Heart right ventricle (tissue), 16 donors: ENCODE measurements around the gene ANKRD52. TPM values are rescaled to one million over a fixed set of nuclear protein-coding genes. Genes with fewer than 3 reads are reported as not detected.

Experiments used
- ATAC-seq, 8 donors: fragments of 200-7000 bp; cut with Tn5 transposase; one replicate each; pipeline ENCODE4 v1.9.1; 2020; ENCODE audit warnings: mild to moderate bottlenecking in 8 of 8, moderate library complexity in 8 of 8, moderate number of reproducible peaks in 1 of 8
- DNase-seq, 2 donors: peaks; one replicate each; pipeline ENCODE4 v3.0.0-alpha.2; 2020
- H3K27ac ChIP-seq, 10 donors: fragments of 200-600 bp; sonication (generic) in 2 of 10; one replicate each; pipeline versions ENCODE4 v1.5.0 to v1.8.0; 2020 to 2022; ENCODE audit warnings: mild to moderate bottlenecking in 3 of 10
- H3K27me3 ChIP-seq, 7 donors: fragments of 200-600 bp; one replicate each; pipeline ENCODE4 v1.8.0; 2021 to 2022; ENCODE audit warnings: mild to moderate bottlenecking in 2 of 7
- H3K36me3 ChIP-seq, 9 donors: fragments of 200-600 bp; sonication (generic) in 1 of 9; one replicate each; pipeline versions ENCODE4 v1.5.0 to v1.8.0; 2020 to 2022; ENCODE audit warnings: mild to moderate bottlenecking in 2 of 9
- H3K4me1 ChIP-seq, 9 donors: fragments of 200-600 bp; sonication (generic) in 1 of 9; one replicate each; pipeline versions ENCODE4 v1.5.0 to v1.8.0; 2020 to 2022; ENCODE audit warnings: mild to moderate bottlenecking in 4 of 9
- H3K4me3 ChIP-seq, 10 donors: fragments of 200-600 bp; sonication (generic) in 2 of 10; one replicate each; pipeline versions ENCODE4 v1.5.0 to v1.8.0; 2020 to 2022; ENCODE audit warnings: mild to moderate bottlenecking in 7 of 10, moderate library complexity in 2 of 10
- H3K9me3 ChIP-seq, 11 donors: fragments of 200-600 bp in 10 of 11; sonication (generic) in 2 of 11; one replicate each; pipeline versions ENCODE4 v1.5.0 to v1.8.0; 2013 to 2022; ENCODE audit warnings: mild to moderate bottlenecking in 2 of 11, control low read depth in 1 of 11, moderate library complexity in 1 of 11
- CTCF ChIP-seq, 9 donors: fragments of 200-600 bp; sonication (generic) in 2 of 9; IDR thresholded peaks; one replicate each; pipeline versions ENCODE4 v1.5.0 to v1.8.0; 2021 to 2022; ENCODE audit warnings: antibody characterized with exemption in 9 of 9, mild to moderate bottlenecking in 5 of 9, moderate library complexity in 1 of 9
- WGBS, 2 donors: extraction: QIAGEN DNeasy Blood & Tissue Kit; methylation state at CpG; one replicate each; pipeline ENCODE4 v1.1.7; 2013; ENCODE audit warnings: inconsistent platforms in 1 of 2; 5-methylcytosine and 5-hydroxymethylcytosine counted together
- intact Hi-C, 10 donors: fragments of 100-400 bp; cut with DNase I; formaldehyde crosslinking; loops; one replicate each; pipeline versions ENCODE4 v1.11.1 to v1.14.2; 2022
- polyA plus RNA-seq, 2 donors: library from polyadenylated mRNA; stranded (reverse); fragments of 200-250 nt; gene quantifications; one replicate each; pipeline ENCODE4 v1.2.3, GENCODE V29; 2013
- total RNA-seq, 10 donors: library from RNA; stranded (reverse); fragmentation: NEBNext Ultra II Directional in 3 of 10; extraction: Animal tissue kit (Norgen Biotek cat#: 25700) in 3 of 10; gene quantifications; one replicate each; pipeline versions ENCODE4 v1.2.1 to v1.2.4, GENCODE V29; 2021 to 2023
- donor health status: Arrhythmogenic right ventricular cardiomyopathy.
- donor health status: ischemic (EF 13 %, LVEDD 7.1; RV severe dilation, severe dysfunction).
- donor health status: healthy with polysubstance abuse.
- donor health status: DM: no; HTN: yes; CAD: no.
- donor health status: DM: no; HTN: no; CAD: no.
- donor health status: ischemic (EF 25% LVEDD 6.9; RV normal size, moderate dysfunction).
- donor health status: ischemic (EF 25% LVEDD 5.7; RV mildly dilated, moderate dysfunction).
- donor health status: healthy.
- donor health status: DM: yes; HTN: yes; CAD: no.
- donor health status: Ischemic cardiomyopathy.
- donor health status: ischemic (EF 35%, LVEDD 5.7; RV mildly dilated, moderate dysfunction).
- donor health status: nonischemic (EF 11% LVEDD 7.7; RV severe dilation, severe dysfunction).
- donor health status: DM: yes; HTN: yes; CAD: no.
- donor health status: PGD.
- donor health status: ischemic (EF 29% LVEDD 5.4; RV normal size, mild dysfunction).
- donor health status: nonischemic (EF 23%, LVEDD 6.1; RV moderate dilation, normal function).

ANKRD52 gene
- total and polyA plus RNA-seq, 12 donors = 10.2 to 30.9 (median 24.6) TPM

DNA sequence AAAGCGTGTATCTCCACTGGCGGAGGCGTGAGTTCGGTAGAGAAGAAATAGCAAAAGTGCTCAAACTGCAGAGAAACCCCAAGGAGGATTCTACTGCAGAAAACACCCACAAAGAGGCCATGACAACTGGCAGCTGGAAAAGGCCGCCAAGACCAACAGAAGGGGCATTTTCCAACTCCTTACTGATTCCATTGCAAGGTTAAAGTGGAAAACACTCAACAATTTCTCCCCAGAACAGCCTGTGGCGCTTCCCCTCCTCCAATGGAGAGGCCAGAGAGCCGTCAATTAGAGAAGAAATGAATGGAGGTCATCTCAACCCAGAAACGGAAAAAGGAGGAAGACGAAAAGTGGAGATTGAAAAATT, 618 bp upstream of the ANKRD52 start:
- no peak for TF ChIP-seq CTCF (IDR thresholded peaks at IDR 0.05)
- intact Hi-C loops = loop anchor here in 3 of 10 donors (5.0 kb wide), 2 partner anchors 37 to 52 kb away; partner anchors contain the start of genes NABP2 (in 2 of the 3) and RNF41 (in 2 of the 3)

DNA sequence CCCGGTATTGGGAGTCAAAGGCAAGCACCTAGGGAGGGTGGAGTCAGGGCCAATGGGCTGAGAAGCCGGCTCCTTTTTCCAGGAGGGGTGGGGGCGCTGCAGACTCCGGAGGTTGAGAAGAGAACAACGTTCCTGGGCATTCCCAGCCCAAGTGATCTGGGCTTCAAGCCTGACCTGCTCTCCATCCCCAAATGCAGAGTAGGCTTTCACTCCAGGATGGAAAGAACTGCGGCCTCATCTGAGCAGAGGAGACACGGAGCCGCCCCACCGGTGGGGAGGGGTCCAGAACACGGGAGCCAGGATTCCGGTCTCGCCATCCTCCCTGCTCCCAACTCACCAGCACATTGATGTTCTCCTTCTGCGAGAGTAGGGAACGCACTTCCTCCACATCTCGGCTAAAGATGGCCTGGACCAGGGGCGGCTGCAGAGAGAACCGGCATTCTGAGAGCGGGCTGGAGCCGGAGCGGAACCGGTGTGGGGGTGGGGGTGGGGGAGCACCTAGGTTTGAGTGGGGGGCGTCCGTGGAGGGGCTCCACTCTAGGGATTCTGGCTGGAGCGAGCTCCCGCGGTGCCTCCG, 605 bp downstream of the ANKRD52 start:
- H3K27ac ChIP-seq = peak overlapping the region; percentile 1 to 96 (median 92)
- peak; percentile 4 to 48 (median 21) for ATAC-seq
- intact Hi-C loops = loop anchor here in 3 of 10 donors (5.0 kb wide), 2 partner anchors 35 to 50 kb away; partner anchors contain the start of genes NABP2 (in 2 of the 3) and RNF41 (in 2 of the 3)

More for the DNA sequence above, 618 bp upstream of the ANKRD52 start:
- WGBS, 2 donors = 15% methylated on average over 9 of the region's 9 CpGs
- Histone ChIP-seq H3K27ac (peak overlapping the region; percentile 55 to 96 (median 92)), H3K27me3 (no peaks in the 10 kb centered on the region), H3K36me3 (peaks cover 0 to 32% (median 21%) of the 10 kb centered on the region in 9 donors), H3K4me3 (peak overlapping the region; percentile 78 to 99 (median 98)), H3K4me1 (peaks cover 7 to 28% (median 22%) of the 10 kb centered on the region in 9 donors), H3K9me3 (no peaks in the 10 kb centered on the region)
- ATAC-seq (no peak), DNase-seq (no peak)

GRCh38 chr12:56257071-56257470, 1.1 kb downstream of the ANKRD52 start:
- Histone ChIP-seq H3K4me3 (peak overlapping the region; percentile 78 to 99 (median 98)), H3K27me3 (no peaks in the 10 kb centered on the region), H3K4me1 (peaks cover 7 to 28% (median 22%) of the 10 kb centered on the region in 9 donors), H3K9me3 (no peaks in the 10 kb centered on the region), H3K36me3 (peaks cover 2 to 50% (median 39%) of the 10 kb centered on the region in 9 donors), H3K27ac (peak overlapping the region in 5 of 10 donors; percentile 86 to 96 (median 93))
- intact Hi-C loops = loop anchor here in 3 of 10 donors (5.0 kb wide), 2 partner anchors 35 to 50 kb away; partner anchors contain the start of genes NABP2 (in 2 of the 3) and RNF41 (in 2 of the 3)
- WGBS, 2 donors = 47 to 54% methylated on average over 8 of the region's 8 CpGs
- no peak for TF ChIP-seq CTCF (IDR thresholded peaks at IDR 0.05)
- ATAC-seq (no peak), DNase-seq (no peak)

More for the DNA sequence above, 605 bp downstream of the ANKRD52 start:
- no peaks in the 10 kb centered on the region for H3K27me3 ChIP-seq
- peaks cover 7 to 28% (median 22%) of the 10 kb centered on the region in 9 donors for H3K4me1 ChIP-seq
- peaks cover 0 to 45% (median 34%) of the 10 kb centered on the region in 9 donors for H3K36me3 ChIP-seq
- no peaks in the 10 kb centered on the region for H3K9me3 ChIP-seq
- 0% methylated on average over 27 of the region's 27 CpGs for WGBS, 2 donors
- peak overlapping the region; percentile 78 to 99 (median 98) for H3K4me3 ChIP-seq
- DNase-seq = no peak
- no peak for TF ChIP-seq CTCF (IDR thresholded peaks at IDR 0.05)

DNA sequence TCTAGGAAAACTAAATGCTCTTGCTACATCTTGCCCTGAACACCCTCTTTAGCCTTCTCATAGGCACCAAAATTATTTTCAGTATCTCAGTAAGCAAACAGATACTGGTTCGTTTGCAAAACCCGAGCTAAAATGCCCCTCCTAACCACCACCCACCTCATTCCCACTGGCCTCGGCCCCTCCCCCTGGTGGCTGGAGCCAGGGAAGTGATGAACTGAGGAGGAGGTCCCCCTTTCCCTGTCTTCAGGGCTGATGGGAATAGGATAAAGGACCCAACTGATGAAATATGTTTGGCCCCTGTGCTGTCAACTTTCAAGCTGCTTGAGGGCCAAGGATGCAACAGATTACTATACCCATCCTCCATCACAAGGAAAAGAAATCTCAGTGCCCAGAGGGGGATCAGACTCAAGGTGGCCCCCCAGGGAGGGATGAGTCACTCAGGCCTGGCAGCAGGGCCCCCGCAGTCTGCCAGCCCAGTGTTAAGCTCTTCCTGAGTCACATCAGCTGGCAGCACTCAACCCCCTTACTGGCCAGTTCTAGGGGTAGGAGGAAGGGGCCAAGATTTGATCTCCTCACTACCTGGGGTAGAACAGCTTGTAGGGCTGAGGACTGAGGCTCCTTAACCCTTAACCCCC, 1.7 kb downstream of the ANKRD52 start:
- 36 to 39% methylated on average over 4 of the region's 4 CpGs for WGBS, 2 donors
- H3K36me3 ChIP-seq = peaks cover 3 to 56% (median 44%) of the 10 kb centered on the region in 9 donors
- ATAC-seq = peak in 1 of 8 donors; percentile 29
- H3K4me1 ChIP-seq = peaks cover 7 to 28% (median 22%) of the 10 kb centered on the region in 9 donors
- peak overlapping the region in 4 of 10 donors; percentile 85 to 99 (median 98) for H3K4me3 ChIP-seq
- H3K27ac ChIP-seq = no peak overlapping the region
- DNase-seq = no peak
- no peak for TF ChIP-seq CTCF (IDR thresholded peaks at IDR 0.05)
- no peaks in the 10 kb centered on the region for H3K9me3 ChIP-seq
- H3K27me3 ChIP-seq = no peaks in the 10 kb centered on the region
- intact Hi-C loops = loop anchor here in 3 of 10 donors (5.0 kb wide), 2 partner anchors 34 to 49 kb away; partner anchors contain the start of genes NABP2 (in 2 of the 3) and RNF41 (in 2 of the 3)
